Putamen (tissue), 1 donor: ENCODE measurements around the gene TANGO2.

ENCODE experiments used
- DNase-seq: peaks from one replicate; pipeline ENCODE4 v3.0.0-alpha.2; 2016; ENCODE audit warnings: low spot score

Gene TANGO2

DNA sequence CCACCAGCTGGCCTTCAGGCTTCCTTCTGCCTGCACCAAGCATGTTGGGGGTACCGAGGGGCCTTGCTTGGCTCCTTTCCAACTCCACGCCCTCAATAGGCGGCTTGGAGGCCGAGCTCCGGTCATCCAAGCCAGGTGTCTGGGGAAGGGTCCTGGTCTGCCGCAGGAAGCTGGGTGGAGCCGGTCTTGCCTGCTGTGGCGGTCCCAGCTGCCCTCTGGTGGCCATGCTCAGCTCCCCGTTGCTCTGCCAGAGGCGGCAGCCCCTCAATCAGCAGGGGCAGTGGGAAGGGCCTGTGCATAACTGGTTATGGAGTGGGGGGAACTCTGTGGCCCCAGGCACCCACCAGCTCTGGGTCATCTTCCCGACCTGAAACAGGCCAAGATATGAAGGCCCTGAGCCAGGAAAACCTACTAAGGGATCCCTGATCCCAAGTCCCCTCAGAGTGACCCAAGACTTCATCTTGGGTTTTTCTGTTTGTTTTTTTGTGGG, 7.5 kb upstream of the TANGO2 start:
- no peak for DNase-seq

DNA sequence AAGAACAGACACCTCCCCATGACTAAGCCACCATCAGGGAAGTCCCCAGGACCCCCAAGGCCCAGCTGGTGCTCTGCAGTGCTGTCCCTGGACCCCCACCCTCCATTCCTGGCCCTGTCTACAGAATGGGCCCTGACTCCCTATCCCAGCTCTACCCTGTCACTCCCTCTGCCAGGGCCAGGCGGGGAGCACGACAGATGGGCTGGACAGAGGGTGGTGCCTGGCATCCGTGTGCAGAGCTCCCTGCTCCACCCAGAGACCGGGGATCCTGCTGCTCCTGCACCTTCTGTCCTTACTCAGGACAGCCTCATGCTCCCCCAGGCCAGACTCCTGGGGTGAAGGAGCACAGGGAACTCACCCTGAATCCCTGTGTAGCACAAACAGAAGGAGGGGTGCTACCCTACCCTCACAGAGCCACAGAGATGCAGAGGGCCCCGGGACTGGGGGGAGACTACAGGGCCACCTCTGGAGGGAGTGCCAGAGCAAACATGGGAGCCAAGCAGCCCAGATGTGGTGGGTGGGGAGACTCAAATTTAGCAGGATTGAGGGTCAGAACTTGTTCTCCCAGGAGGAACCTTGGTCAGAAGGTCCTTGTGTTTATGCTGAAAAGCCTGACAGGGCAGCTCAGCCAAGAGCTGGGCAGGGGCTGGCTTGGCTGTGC, 6.3 kb upstream of the TANGO2 start:
- no peak for DNase-seq

DNA sequence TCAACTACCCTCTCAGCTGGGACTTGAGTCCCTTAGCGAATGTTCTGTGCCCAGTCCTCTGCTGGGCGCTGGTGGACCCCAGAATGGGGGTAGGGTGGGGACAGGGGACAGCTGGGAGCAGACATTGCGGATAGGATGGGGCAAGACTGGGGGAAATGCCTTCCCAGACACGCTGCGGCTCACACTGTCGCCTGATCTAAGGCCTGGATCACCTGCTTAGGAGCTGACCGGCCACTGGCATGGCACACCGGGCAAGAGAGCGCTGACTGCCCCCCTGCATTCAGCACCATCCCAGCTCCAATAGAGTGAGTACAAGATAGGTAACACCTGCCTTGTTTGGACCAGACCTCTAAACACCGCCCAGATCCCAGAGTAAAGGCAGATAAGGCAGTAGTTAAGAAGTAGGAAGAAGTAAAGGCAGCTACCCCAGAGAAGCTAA, 5.7 kb upstream of the TANGO2 start:
- no peak for DNase-seq

DNA sequence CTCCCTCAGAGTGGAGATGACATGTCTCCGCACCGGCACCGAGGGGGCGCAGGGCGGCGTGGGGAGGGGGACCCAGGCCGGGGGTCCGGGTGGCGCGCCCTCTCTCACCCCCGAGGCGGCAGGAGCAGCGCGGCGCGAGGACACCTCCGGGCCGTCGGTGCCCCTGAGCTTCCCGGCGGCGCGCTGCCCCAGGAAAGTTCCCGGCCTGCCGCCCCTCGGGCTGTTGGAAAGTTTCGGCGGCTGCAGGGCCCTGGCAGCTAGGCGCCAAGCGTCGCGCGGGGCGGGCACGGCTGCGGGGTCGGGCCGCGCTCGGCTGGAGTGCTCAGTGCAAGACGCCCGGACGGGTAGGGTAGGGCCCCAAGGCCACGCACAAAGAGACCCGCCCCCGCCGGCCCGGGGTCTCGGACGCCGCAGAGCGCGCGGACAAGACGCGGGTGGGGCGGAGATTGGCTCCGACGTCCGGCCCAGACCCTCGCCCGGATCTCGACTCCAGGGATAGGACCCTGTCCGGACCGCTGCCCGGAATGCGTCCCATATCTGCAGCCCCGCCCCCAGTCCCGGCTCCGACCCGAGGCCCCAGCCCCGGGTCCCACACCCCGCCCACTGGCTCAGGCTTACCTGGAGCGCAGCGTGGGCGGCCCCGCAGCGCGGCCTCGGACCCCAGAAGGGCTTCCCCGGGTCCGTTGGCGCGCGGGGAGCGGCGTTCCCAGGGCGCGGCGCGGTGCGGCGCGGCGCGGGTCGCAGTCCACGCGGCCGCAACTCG, 4.8 kb upstream of the TANGO2 start:
- DNase-seq: no peak

DNA sequence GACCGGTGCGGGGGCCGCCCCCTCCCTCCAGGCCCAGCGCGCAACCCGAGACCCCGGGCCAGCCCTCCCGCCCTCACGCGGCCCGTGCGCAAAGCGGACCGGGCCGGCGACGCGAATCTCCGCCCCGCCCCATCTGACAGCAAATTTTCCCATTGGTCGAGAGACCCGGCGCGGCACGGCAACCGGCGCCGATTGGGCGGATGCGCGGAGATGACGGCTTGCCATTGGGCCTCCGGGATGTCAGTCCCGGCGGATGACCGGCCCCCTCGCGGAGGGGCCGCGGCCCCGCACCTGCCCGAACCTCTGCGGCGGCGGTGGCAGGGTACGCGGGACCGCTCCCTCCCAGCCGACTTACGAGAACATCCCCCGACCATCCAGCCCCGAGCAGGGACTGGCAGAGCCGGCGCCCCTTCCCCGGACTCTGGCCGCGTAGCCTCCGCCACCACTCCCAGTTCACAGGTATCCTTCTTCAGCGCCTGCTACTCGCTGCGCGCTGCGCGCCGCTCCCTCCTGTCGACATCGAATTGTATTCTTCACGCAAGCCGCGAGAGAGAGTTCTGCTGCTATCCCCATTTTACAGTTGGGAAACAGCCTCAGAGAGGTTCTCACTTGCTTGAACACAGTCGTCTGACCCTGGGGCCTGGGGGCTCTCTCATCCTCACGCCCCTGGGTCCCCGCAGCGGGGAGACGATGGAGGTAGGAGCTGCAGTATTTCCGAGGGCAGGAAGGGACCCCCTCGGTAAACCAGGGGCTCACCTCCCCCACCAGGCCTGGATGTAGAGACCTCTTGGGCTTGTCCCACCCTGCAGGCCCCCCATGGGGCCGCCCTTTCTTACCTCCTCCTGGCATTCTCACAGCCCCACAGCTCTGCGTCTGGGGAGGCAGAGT, 3.9 kb upstream of the TANGO2 start, which contains the start of gene ARVCF:
ARVCF (minus strand) TSS at position 90 of the 888 bp plus-strand sequence. CDS start 26,029 bp downstream, outside the sequence.
- peak; percentile 90 for DNase-seq

DNA sequence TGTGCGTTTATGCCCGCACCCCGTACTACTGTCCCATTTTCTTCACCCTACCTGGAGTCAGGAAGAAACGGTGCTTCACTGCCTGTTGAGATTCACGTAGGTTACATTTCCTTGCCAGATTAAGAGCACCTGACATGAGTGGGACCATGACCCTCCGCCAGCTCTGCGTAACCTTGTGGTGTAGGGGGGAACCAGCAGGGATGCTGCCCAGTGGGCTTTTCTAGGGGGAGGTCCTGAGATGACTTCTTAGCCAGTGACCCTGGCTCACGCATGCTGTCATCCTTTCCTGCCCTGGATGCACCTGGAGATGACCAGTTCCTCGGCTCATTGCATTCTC, 3.3 kb upstream of the TANGO2 start:
- DNase-seq: no peak

DNA sequence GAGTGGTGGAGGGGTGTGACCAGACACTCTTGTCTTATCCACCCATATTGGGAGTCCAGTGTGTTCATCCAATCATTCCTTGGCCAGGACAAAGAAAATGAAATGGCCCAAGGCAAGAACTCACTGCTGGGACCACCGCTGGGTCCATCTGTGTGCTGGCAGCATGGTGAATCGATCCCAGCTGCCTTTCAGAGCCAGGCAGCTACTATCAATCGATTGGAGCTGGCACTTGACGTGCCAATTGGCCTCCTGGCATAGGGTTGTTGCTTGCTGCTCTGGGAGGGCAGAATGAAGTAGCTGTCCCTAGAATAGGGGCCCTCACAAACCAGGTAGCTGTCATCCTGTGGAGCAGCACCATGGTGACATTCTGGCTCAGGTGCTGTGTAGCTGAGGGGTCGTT, 2.9 kb upstream of the TANGO2 start:
- no peak for DNase-seq

DNA sequence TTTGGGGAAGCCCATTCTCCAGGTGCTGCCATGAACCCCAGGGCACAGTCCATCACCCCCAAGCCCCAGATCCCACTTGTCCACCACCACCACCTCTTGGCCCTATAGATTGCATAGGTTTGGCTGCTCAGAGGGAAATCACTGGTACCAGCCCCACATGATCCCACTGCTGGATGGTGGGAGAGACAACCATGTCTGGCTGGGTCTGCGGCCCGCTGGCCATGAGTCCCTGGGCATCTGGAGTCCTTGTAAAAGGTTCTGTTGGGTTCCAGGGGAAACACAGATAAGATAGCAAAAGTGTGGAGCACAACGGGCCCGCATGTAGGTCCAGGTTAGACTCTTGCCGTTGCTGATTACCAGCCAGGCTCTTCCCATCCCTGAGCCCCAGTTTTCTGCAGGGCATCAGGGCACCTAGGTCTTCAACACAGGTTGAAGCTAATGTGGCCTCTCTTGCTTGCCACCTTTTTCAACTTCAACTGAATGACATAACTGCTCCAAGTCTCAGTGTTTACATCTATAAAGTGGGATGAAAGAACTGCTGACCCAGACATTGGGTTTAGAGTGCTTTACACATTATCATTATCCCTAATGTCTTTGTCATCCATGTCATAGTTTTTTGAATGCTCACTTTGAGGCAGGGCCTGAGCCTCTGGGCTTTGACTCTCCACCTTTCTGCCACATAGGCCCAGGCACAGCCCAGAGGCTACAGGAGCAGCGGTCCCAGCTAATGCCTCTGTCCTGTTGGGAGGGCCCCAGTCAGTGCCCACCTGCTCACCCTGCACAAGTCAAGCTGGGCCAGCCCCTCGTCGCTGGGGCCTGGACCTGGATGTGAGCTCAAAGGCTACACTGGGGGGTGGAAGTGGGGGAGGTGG, 1.0 kb upstream of the TANGO2 start:
- no peak for DNase-seq

DNA sequence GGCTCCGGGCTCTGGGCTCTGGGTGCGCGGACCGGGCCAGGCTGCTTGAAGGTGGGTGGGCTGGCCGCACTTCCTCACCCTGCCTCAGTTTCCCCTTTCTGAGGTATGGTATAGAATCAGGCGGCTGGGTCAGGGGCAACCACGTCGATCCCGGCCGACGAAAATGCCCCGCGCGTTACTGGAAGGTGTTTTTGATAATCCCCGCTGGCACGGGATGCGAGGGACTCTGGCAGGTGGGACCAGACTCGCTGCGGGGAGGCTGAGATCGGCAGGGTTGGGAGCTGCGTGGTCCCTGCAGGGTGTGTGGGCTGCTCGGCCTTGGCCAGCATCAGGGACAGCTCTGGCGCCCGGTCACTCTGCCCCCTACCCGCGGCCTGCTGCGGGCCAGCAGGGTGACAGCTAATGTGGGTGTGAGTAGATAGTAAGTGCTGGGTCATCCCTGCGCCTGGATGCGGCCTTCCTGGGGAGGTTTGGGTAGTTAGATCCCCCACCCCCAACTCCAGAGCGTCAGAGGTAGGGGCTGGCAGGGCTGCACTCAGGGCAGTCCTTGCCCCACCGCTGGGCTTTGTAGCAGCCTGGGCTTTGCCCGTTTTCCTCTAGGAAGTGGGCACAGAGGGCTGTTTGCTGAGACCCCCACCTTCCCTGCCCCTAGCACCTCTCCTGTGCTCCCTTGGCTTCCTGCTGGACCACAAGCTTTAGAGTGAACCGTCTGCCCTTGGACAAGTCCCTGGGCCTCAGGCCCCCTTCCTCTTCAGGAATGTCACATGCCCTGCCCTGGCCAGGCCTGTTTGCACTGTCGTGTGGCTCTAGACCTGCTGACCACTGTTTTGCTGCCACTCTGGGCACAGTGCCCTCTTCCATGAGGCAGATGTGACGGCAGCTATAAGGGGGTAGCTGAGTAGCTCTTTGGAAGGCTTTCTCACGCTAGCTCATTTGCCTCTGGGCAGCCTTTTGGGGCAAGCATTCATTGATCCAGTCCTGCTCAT, 579 bp downstream of the TANGO2 start:
- peak; percentile 86 for DNase-seq

DNA sequence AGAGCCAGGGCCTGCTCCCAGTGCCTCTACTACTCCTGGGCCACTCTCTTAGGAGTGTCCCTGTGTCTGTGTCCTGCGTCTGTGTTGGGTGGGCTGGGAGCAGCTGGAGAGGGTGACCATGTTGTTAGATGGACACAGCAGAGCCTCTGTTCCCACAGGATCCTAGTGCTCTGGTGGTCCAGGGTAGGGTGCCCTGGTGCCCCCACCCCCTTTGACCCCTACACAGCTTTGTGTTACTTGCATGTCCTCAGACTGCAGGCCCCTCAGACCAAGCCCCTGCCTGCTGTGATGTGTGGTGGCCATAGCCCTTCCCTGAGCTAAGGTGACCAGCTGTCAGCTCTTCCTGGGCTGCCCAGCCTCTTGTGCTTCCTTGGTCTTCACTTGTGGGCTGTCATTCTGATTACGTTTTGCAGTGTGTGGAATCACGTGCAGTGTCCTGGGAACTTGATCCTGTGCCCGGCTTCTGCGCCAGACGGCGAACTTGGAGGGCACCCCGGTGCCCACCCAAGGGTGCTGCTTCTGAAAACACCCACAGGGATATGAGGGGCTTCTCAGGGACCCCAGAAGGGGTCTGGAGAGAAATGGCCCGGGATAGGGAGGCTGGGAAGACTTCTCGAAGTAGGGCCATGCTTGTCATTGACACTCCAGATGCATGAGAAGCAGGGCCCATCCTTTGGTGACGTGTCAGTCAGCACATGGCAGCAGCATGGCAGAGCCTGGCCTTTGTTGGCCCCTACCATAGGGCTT, 1.5 kb downstream of the TANGO2 start:
- no peak for DNase-seq

DNA sequence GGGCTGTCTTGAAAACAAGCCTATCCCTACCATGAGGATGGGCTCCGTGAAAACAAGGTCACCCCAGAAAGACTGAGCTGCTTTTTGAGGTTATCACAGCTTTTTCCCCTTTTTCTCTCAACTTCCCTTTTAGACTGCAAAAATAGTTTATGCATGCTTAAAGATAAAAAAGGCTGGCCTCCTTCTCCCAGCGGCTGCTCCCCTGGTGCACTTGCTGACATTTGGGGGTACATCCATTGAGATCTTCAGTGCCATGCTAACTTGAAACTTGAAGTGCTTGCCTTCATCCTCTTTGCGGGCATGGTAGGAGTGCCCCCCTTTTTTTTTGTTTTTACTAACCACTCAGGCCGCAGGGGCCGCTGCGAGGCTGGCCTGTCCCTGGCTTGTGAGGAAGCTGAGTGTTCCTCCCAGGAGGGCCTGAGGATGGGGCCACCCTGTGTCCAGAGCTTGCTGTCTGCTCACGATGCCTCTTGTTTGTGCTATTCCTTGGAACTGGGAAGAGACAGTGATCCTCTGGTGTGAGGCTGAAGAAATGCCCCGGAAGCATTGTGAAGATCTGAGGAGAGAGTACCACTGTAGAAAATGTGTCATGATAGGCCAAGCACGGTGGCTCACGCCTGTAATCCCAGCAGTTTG, 2.2 kb downstream of the TANGO2 start:
- no peak for DNase-seq

DNA sequence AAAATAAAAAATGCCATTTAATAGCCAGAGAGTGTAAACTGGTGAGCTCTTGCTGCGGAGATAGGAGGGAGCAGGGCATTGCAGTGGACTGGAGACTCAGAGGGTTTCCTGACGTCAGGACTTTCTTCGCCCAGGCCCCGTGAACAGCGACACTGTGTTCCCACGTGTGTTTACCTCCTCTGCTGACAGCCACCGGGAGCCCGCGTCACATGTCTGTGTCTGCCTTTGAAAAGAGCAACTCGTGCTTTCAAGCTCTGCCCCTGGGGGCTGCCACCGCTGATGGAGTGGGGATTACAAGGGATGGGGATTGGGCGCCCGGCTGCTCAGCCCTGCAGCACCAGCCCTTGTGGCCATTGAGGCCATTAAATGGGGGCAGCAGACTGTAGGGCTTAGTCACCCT, 3.3 kb downstream of the TANGO2 start:
- DNase-seq: no peak

DNA sequence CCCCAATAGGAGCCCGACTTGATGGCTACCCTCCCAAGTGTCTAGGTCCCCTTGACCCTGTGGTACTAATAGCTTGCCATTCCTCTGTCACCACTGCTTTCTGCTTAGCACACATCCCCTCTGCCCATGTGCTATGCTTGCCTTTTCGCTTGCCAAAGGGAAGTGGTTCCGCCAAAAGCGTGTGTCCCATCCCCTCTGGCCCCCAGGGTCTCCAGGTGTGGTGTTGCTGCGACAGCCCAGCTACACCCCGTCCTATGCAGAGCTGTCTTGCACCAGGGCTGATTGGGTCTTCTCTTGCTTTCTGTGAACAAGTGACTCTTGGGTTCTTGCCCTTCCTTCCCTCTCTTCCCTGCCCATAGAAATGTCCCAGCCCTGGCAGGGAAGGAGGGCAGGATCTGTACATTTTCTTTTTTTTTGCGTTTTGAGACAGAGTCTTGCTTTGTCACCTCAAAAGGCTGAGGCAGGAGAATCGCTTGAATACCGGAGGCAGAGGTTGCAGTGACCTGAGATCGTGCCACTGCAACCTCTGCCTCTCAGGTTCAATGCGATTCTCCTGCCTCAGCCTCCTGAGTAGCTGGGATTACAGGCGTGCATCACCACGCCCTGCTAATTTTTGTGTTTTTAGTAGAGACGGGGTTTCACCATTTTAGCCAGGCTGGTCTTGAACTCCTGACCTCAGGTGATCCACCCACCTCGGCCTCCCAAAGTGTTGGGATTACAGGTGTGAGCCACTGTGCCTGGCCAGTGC, 3.9 kb downstream of the TANGO2 start:
- no peak for DNase-seq

DNA sequence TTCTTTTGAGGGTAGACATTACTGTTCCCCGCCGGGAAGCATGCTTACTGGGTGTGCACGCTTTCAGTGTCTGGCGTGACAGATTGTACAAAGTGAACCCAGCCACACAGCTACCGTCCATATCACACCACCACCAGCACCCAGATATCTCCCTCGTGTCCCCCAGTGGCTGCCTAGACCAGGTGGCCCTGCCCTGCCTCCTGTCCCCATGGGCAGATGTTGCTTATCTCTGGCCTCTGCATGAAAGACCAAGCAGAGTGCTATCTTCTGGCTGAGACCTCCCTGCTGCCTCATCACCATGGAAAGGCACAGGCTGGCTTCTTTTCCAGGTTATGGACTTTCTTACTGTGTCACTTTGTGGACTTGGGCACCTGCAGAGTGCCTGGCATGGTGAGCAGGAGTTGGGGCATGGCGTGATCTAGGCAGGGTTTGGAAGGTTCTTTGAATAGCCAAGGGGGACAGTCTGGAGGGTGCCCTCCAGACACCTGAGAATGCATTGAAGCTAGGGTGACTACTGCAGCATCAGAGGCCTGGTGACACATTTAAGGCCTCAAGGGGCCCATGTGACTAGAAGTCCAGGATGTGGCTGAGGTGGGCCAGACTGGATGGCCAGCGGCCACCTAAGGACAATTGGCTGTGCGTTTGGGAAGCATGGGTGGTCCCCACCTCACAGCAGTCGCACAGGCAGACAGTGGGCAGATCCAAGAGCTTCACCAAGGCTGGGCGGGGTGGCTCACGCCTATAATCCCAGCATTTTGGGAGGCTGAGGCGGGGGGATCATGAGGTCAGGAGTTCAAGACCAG, 4.7 kb downstream of the TANGO2 start:
- no peak for DNase-seq

DNA sequence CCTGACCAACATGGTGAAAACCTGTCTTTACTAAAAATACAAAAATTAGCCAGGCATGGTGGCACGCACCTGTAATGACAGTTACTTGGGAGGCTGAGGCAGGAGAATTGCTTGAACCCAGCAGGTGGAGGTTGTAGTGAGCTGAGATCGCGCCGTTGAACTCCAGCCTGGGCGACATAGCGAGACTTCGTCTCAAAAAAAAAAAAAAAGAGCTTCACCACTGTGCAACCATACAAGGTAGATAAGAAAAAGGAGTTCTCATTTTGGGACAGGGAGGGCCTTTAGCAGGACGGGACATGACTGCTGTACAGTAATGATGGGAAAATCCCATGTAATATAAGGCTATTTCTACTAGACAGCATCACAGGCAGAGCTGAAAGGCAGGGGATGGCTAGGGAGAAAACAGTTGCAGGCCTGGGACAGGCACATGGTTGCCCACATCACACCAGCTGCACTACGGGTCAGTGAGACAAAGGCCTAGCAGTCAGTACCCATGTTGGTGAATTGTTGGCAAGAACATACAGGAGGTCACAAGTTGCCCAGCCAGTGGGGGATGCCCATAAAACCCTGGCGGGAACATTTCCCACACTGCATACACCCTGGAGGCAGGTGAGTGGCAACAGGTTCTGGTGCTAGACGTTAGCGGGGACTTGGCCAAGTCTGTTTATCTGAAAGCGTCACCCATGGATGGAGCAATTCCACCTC, 5.4 kb downstream of the TANGO2 start:
- DNase-seq: no peak

DNA sequence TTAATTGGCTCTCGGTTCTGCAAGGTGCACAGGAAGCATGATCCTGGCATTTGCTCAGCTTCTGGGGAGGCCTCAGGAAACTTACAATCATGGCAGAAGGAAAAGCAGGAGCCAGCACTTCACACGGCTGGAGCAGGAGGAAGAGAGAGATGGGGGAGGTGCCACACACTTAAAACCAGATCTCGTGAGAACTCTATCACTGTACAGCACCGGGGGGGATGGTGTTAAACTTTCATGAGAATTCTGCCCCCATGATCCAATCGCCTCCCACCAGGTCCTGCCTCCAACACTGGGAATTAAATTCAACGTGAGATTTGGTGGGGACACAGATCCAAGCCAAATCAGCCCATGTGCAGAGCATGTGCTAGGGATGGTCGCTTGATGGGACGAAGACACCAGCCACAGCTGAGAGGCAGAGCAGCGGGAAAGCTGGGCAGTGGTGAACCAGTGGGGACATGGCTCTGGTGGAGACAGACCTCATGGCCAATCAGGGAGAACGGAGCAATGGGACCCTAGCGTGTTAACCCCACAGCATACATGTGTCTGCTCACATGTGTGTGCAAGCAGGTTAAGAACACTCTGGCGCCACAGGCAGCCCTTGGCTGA, 6.2 kb downstream of the TANGO2 start:
- DNase-seq: no peak
